H1 (cell line): ENCODE results near the gene KIAA0930. TPM values are rescaled to one million over a fixed set of nuclear protein-coding genes. Genes with fewer than 3 reads are reported as not detected.

Experiments
- CTCF ChIA-PET: fragments of 300-600 bp; sonication (Branson Sonifier 250); formaldehyde crosslinking; loops from one replicate; lab custom pipeline; 2021; ENCODE audit not compliant: partially characterized antibody; lab: Charles Lee
- POLR2A ChIA-PET: fragments of 300-600 bp; sonication (Branson Sonifier 250); formaldehyde crosslinking; loops from one replicate; lab custom pipeline; 2021; ENCODE audit warnings: inconsistent platforms; ENCODE audit not compliant: partially characterized antibody; lab: Charles Lee
- DNase-seq, 2 experiments: peaks; one replicate each; pipeline versions ENCODE4 v3.0.0 to v3.0.0-alpha.2; 2010 to 2022; ENCODE audit warnings: low spot score in 2 of 2, low read depth in 1 of 2, mixed read lengths in 1 of 2
- FAIRE-seq: peaks from 2 replicates; lab custom pipeline; 2011; peaks lifted over from hg19 to GRCh38; lab: Jason Lieb, UNC
- H2AFZ ChIP-seq: 2 replicates; pipeline ENCODE4 v1.8.1; 2012; ENCODE audit warnings: low read length, inconsistent platforms
- H2AK5ac ChIP-seq: 2 replicates; pipeline ENCODE4 v1.6.1; 2013; ENCODE audit warnings: low read depth, low read length
- H2BK120ac ChIP-seq: replicated peaks from 2 replicates; pipeline ENCODE3; 2013; ENCODE audit warnings: low read depth, low read length, inconsistent platforms
- H2BK12ac ChIP-seq: 2 replicates; pipeline ENCODE4 v1.6.1; 2013; ENCODE audit warnings: low read depth, low read length
- H2BK15ac ChIP-seq: 2 replicates; pipeline ENCODE4 v1.6.1; 2013; ENCODE audit warnings: low read length
- H2BK20ac ChIP-seq: 2 replicates; pipeline ENCODE4 v1.6.1; 2013; ENCODE audit warnings: low read length
- H2BK5ac ChIP-seq: 2 replicates; pipeline ENCODE4 v1.6.1; 2013; ENCODE audit warnings: low read depth, low read length
- H3K14ac ChIP-seq: 2 replicates; pipeline ENCODE4 v1.6.1; 2013; ENCODE audit warnings: inconsistent platforms; ENCODE audit not compliant: insufficient read length
- H3K18ac ChIP-seq: 2 replicates; pipeline ENCODE4 v1.6.1; 2013; ENCODE audit warnings: low read length; ENCODE audit errors: extremely low read depth
- H3K23ac ChIP-seq: 2 replicates; pipeline ENCODE4 v1.6.1; 2013; ENCODE audit warnings: inconsistent platforms; ENCODE audit not compliant: insufficient read length
- H3K23me2 ChIP-seq: 2 replicates; pipeline ENCODE4 v1.6.1; 2013; ENCODE audit warnings: low read depth, low read length
- H3K27ac ChIP-seq: 2 replicates; pipeline ENCODE4 v1.6.1; 2011; ENCODE audit warnings: low read depth, low read length, inconsistent platforms
- H3K27me3 ChIP-seq, 4 experiments: replicated peaks in 1 of 4; 1 replicate in 1 of 4; 2 replicates in 3 of 4; pipeline versions ENCODE4 v1.6.1 to v1.8.1; 2011 to 2013; ENCODE audit warnings: low read length in 3 of 4, mild to moderate bottlenecking in 3 of 4, inconsistent platforms in 2 of 4, mixed read lengths in 2 of 4, moderate library complexity in 1 of 4; ENCODE audit not compliant: control insufficient read depth in 3 of 4, insufficient read depth in 3 of 4; ENCODE audit errors: extremely low read depth in 1 of 4
- H3K36me3 ChIP-seq, 4 experiments: 2 replicates each; pipeline versions ENCODE4 v1.6.1 to v1.8.1; 2011 to 2013; ENCODE audit warnings: mild to moderate bottlenecking in 4 of 4, low read length in 3 of 4, moderate library complexity in 2 of 4, control low read depth in 1 of 4, inconsistent platforms in 1 of 4; ENCODE audit not compliant: insufficient read depth in 4 of 4, control insufficient read depth in 2 of 4
- H3K4ac ChIP-seq: replicated peaks from 2 replicates; pipeline ENCODE3; 2013; ENCODE audit warnings: low read length, low read depth, mixed read lengths, inconsistent platforms; ENCODE audit not compliant: insufficient read length
- H3K4me1 ChIP-seq, 4 experiments: replicated peaks in 1 of 4; 1 replicate in 1 of 4; 2 replicates in 3 of 4; pipeline versions ENCODE4 v1.6.1 to v1.8.1; 2011 to 2013; ENCODE audit warnings: low read length in 3 of 4, inconsistent platforms in 2 of 4, mixed read lengths in 1 of 4; ENCODE audit not compliant: insufficient read depth in 4 of 4, control insufficient read depth in 3 of 4
- H3K4me2 ChIP-seq, 2 experiments: 2 replicates each; pipeline versions ENCODE4 v1.6.1 to v1.8.1; 2011 to 2013; ENCODE audit warnings: low read depth in 2 of 2, low read length in 2 of 2, control low read depth in 1 of 2, inconsistent platforms in 1 of 2, mild to moderate bottlenecking in 1 of 2; ENCODE audit not compliant: insufficient read depth in 1 of 2
- H3K4me3 ChIP-seq, 4 experiments: fragments of 200-600, 300-600 bp in 1 of 4; sonication (generic), shearing (Covaris generic), sonication (Bioruptor Twin) in 1 of 4; 2 replicates each; pipeline versions ENCODE4 v1.5.1 to v1.8.1; 2011 to 2016; ENCODE audit warnings: low read length in 4 of 4, low read depth in 3 of 4, control low read depth in 2 of 4, inconsistent platforms in 2 of 4, mild to moderate bottlenecking in 2 of 4, mixed read lengths in 1 of 4, moderate library complexity in 1 of 4; ENCODE audit not compliant: insufficient read depth in 2 of 4; ENCODE audit errors: extremely low read depth in 1 of 4
- H3K56ac ChIP-seq: replicated peaks from 2 replicates; pipeline ENCODE3; 2013; ENCODE audit warnings: low read depth, mild to moderate bottlenecking, mixed read lengths, low read length, inconsistent platforms; ENCODE audit not compliant: insufficient read length
- H3K79me1 ChIP-seq: 2 replicates; pipeline ENCODE4 v1.6.1; 2013; ENCODE audit warnings: low read depth, low read length, control low read depth
- H3K79me2 ChIP-seq, 2 experiments: 2 replicates each; pipeline versions ENCODE4 v1.6.1 to v1.8.1; 2012 to 2013; ENCODE audit warnings: low read length in 2 of 2, mild to moderate bottlenecking in 2 of 2, inconsistent platforms in 1 of 2; ENCODE audit not compliant: insufficient read depth in 2 of 2, control insufficient read depth in 1 of 2
- H3K9ac ChIP-seq, 4 experiments: replicated peaks in 1 of 4; 1 replicate in 1 of 4; 2 replicates in 3 of 4; pipeline versions ENCODE4 v1.6.1 to v1.8.1; 2011 to 2013; ENCODE audit warnings: low read depth in 3 of 4, low read length in 3 of 4, control low read depth in 2 of 4, mild to moderate bottlenecking in 2 of 4, moderate library complexity in 2 of 4, inconsistent platforms in 1 of 4; ENCODE audit errors: extremely low read depth in 1 of 4
- H3K9me3 ChIP-seq, 2 experiments: 2 replicates each; pipeline versions ENCODE4 v1.6.1 to v1.8.1; 2012 to 2013; ENCODE audit warnings: mild to moderate bottlenecking in 2 of 2, moderate library complexity in 2 of 2, control low read depth in 1 of 2, inconsistent platforms in 1 of 2, low read depth in 1 of 2, low read length in 1 of 2, mixed read lengths in 1 of 2; ENCODE audit not compliant: insufficient read depth in 2 of 2
- H4K20me1 ChIP-seq, 2 experiments: replicated peaks in 1 of 2; 2 replicates each; pipeline versions ENCODE3 to v1.8.1; 2011 to 2013; ENCODE audit warnings: inconsistent platforms in 2 of 2, low read length in 2 of 2, mild to moderate bottlenecking in 1 of 2; ENCODE audit not compliant: insufficient read depth in 2 of 2, control insufficient read depth in 1 of 2
- H4K5ac ChIP-seq: 2 replicates; pipeline ENCODE4 v1.6.1; 2013; ENCODE audit warnings: low read length, low read depth, mixed read lengths, inconsistent platforms; ENCODE audit not compliant: insufficient read length
- H4K8ac ChIP-seq: 2 replicates; pipeline ENCODE4 v1.8.0; 2013; ENCODE audit warnings: mild to moderate bottlenecking, moderate library complexity, low read length, inconsistent platforms; ENCODE audit not compliant: insufficient read depth; ENCODE audit errors: extremely low read depth
- H4K91ac ChIP-seq: replicated peaks from 2 replicates; pipeline ENCODE3; 2013; ENCODE audit warnings: low read length, mixed read lengths, inconsistent platforms; ENCODE audit not compliant: insufficient read length
- ASH2L ChIP-seq: fragments of 200-600, 300-600 bp; sonication (generic); IDR thresholded peaks from one replicate; pipeline ENCODE4 v1.7.1; 2017; ENCODE audit warnings: low read length
- CHD2 ChIP-seq: IDR thresholded peaks from 2 replicates; pipeline ENCODE4 v1.6.1; 2012; ENCODE audit warnings: low read length, improper control_type of control experiment
- CREB1 ChIP-seq: IDR thresholded peaks from 2 replicates; pipeline ENCODE4 v1.6.1; 2012; ENCODE audit warnings: inconsistent platforms
- KDM4A ChIP-seq: IDR thresholded peaks from one replicate; pipeline ENCODE4 v1.7.1; 2012; ENCODE audit warnings: low read depth, mild to moderate bottlenecking, moderate library complexity, low read length, inconsistent platforms; ENCODE audit not compliant: severe bottlenecking
- NRF1 ChIP-seq: IDR thresholded peaks from 2 replicates; pipeline ENCODE4 v1.6.1; 2011; ENCODE audit warnings: mild to moderate bottlenecking, low read depth, low read length, improper control_type of control experiment
- PHF8 ChIP-seq: fragments of 200-600 bp; sonication (generic); conservative IDR thresholded peaks from 2 replicates; pipeline ENCODE4 v1.7.1; 2012; ENCODE audit warnings: low read depth, mild to moderate bottlenecking, inconsistent platforms, low read length, moderate library complexity
- POLR2A ChIP-seq, 2 experiments: IDR thresholded peaks; 1 replicate in 1 of 2; 2 replicates in 1 of 2; pipeline ENCODE4 v1.6.1; 2011; ENCODE audit warnings: low read depth in 2 of 2, low read length in 2 of 2, mild to moderate bottlenecking in 2 of 2; ENCODE audit errors: control extremely low read depth in 1 of 2
- ZNF274 ChIP-seq: IDR thresholded peaks from 2 replicates; pipeline ENCODE4 v1.7.0; 2012; ENCODE audit warnings: low read length, borderline replicate concordance; ENCODE audit errors: extremely low read depth
- WGBS, 2 experiments: shearing (Covaris generic) in 1 of 2; methylation state at CpG; one replicate each; pipeline versions ENCODE4 v1.1.6 to v1.1.7; 2013 to 2015; ENCODE audit warnings: low lambda C conversion rate in 2 of 2, mixed read lengths in 2 of 2, inconsistent platforms in 1 of 2, low coverage in 1 of 2, missing lambda C conversion rate in 1 of 2; ENCODE audit not compliant: insufficient replicate concordance in 2 of 2, insufficient coverage in 1 of 2, insufficient read length in 1 of 2; ENCODE audit errors: extremely low coverage in 1 of 2, missing lambda C conversion rate in 1 of 2; 5-methylcytosine and 5-hydroxymethylcytosine counted together
- polyA plus RNA-seq, 7 experiments: library from polyadenylated mRNA; depleted of rRNA in 3 of 7; stranded (reverse) in 5 of 7; unstranded in 2 of 7; fragments of >200 nt in 5 of 7; fragments of 200-250 nt in 2 of 7; gene quantifications; 1 replicate in 5 of 7; 2 replicates in 1 of 7; 4 replicates in 1 of 7; pipeline versions ENCODE4 v1.2.1 to v1.2.3, GENCODE V29; 2011 to 2013; ENCODE audit warnings: missing spikeins in 2 of 7, mixed read lengths in 2 of 7
- total RNA-seq: library from RNA; stranded (reverse); fragmentation: NEBNext Ultra II Directional; extraction: Animal tissue kit (Norgen Biotek cat#: 25700); gene quantifications from 2 replicates; pipeline ENCODE4 v1.2.1, GENCODE V29; 2021
- TF ChIP-seq, protein P1 (sequence below), 3 experiments: IDR thresholded peaks; 1 replicate in 2 of 3; 2 replicates in 1 of 3; pipeline versions ENCODE4 v1.5.1 to v1.6.1; 2011; ENCODE audit warnings: low read length in 3 of 3, mild to moderate bottlenecking in 3 of 3, inconsistent platforms in 2 of 3, low read depth in 1 of 3, moderate library complexity in 1 of 3; ENCODE audit not compliant: insufficient read depth in 1 of 3; ENCODE audit errors: control extremely low read depth in 1 of 3

KIAA0930 gene
- total and polyA plus RNA-seq, 2 of the 8 experiments (the other 6 are each of a cell fraction or from before 2014, with no cell fraction given), result 61.9 to 66.1 TPM

DNA sequence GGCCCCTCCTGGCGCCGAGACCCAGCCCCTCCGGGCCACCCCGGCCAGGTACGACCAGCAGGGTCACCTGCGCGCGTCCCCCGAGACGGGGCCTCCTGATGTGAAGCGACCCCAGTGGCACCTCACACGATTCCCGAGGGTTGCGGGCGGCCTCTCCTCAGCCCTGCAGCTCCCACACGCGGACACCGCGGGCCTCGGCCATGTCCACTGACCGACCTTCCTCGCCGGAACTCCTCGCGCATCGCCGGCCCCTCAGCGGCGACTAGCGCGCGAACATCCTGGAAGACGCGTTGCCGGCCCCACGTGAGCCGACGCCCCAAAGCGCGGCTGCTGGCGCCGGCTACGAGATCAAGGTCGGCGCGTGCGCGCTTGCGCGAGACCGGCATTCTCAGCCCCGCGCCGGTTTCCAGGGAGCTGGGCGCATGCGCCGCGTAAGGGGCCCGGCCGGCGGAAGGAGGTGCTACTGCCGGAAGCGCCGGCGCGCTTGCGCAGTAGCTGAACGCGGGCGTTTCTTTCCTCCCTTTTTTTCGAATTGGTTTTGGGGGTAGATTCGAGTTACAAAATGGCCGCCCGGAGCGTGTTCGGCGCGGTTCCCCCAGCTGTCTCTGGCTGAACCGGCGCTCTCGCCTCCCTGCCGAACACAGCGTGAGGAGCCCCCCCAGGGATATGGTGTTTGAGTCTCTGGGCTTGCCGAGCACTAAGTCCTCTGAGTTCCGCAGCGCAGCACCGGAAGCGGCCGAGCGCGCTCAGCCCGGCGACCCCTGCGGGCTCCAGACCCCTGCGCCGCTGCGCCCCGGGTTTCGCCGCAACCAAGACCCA is 77.0 kb downstream of the KIAA0930 start, which contains the start of gene NUP50:
Gene NUP50 (plus strand): TSS at position 475 of the 819 bp plus-strand sequence. CDS start 4,253 bp downstream, outside the sequence.
- H3K23ac ChIP-seq, result no peak within 1 kb of the TSS
- peak within 1 kb of the TSS; percentile 90 for H2BK5ac ChIP-seq
- H3K4me3 ChIP-seq, result peak within 1 kb of the TSS; percentile 85 to 91 (median 90)
- H3K27ac ChIP-seq, result peak within 1 kb of the TSS; percentile 85
- H4K5ac ChIP-seq, result peak within 1 kb of the TSS; percentile 92
- no peak within 1 kb of the TSS for H2BK20ac ChIP-seq
- H3K9ac ChIP-seq, result peak within 1 kb of the TSS; percentile 79 to 92 (median 86)
- ChIA-PET CTCF (interaction anchor here (0.6 to 2.1 kb wide), 2 partner anchors 39 to 83 kb away, joined by 4 to 7 read pairs; no protein-coding TSS in a partner anchor), POLR2A (interaction anchor here (0.6 to 4.0 kb wide), 22 partner anchors 9 to 348 kb away, joined by 3 to 33 read pairs (median 4); no protein-coding TSS in a partner anchor)
- peak within 1 kb of the TSS; percentile 93 for H3K18ac ChIP-seq
- H3K14ac ChIP-seq, result no peak within 1 kb of the TSS
- H4K91ac ChIP-seq, result peak within 1 kb of the TSS; percentile 87
- H3K4ac ChIP-seq, result peak within 1 kb of the TSS; percentile 79
- 0 out of 2 replicates have a peak, but pooled peaks cover 2% of the 10 kb centered on the region for H3K79me1 ChIP-seq
- peak within 1 kb of the TSS; percentile 96; the same call in 1 of the 2 replicates for H4K8ac ChIP-seq
- FAIRE-seq (no peak), DNase-seq (peak; percentile 93 to 97)
- peak within 1 kb of the TSS; percentile 92 for H3K56ac ChIP-seq
- no peak within 1 kb of the TSS for H2BK12ac ChIP-seq
- WGBS, 2 experiments, result 1% methylated on average over 93 of the region's 100 CpGs; no CpG with 5 or more reads in 1 of the 2 experiments
- H3K36me3 ChIP-seq, result peaks cover 0 to 11% (median 4%) of the 10 kb centered on the region in 4 experiments; a peak in 5 of 8 replicates
- peaks cover 10% of the 10 kb centered on the region for H3K23me2 ChIP-seq
- H3K9me3 ChIP-seq, result no peaks in the 10 kb centered on the region
- H3K79me2 ChIP-seq, result peaks cover 22 to 88% of the 10 kb centered on the region in 2 experiments
- no peak within 1 kb of the TSS for H2AK5ac ChIP-seq
- H2BK120ac ChIP-seq, result no peak within 1 kb of the TSS
- peaks cover 3 to 17% (median 10%) of the 10 kb centered on the region in 4 experiments; a peak in 6 of 7 replicates for H3K4me1 ChIP-seq
- no peaks in the 10 kb centered on the region for H3K27me3 ChIP-seq
- H2BK15ac ChIP-seq, result peak within 1 kb of the TSS; percentile 84; the same call in 1 of the 2 replicates
- peak within 1 kb of the TSS; percentile 88 to 93 for H3K4me2 ChIP-seq
- no peak within 1 kb of the TSS; the same call in 1 of the 2 replicates for H2AFZ ChIP-seq
- H4K20me1 ChIP-seq, result peaks cover 13 to 18% of the 10 kb centered on the region in 2 experiments
- TF ChIP-seq NRF1 (peak; percentile 94), CHD2 (no peak; the same call in 1 of the 2 replicates), POLR2A (IDR thresholded peaks at IDR 0.05; ENCODE audit: control extremely low read depth in 1 of 2, low read depth in 2 of 2, low read length in 2 of 2) (peak; percentile 89), PHF8 (peak; percentile 74), CREB1 (peak; percentile 38; the same call in 1 of the 2 replicates), KDM4A (peak; percentile 54), ZNF274 (no peak), ASH2L (peak; percentile 63)
- TF ChIP-seq, protein P1, sequence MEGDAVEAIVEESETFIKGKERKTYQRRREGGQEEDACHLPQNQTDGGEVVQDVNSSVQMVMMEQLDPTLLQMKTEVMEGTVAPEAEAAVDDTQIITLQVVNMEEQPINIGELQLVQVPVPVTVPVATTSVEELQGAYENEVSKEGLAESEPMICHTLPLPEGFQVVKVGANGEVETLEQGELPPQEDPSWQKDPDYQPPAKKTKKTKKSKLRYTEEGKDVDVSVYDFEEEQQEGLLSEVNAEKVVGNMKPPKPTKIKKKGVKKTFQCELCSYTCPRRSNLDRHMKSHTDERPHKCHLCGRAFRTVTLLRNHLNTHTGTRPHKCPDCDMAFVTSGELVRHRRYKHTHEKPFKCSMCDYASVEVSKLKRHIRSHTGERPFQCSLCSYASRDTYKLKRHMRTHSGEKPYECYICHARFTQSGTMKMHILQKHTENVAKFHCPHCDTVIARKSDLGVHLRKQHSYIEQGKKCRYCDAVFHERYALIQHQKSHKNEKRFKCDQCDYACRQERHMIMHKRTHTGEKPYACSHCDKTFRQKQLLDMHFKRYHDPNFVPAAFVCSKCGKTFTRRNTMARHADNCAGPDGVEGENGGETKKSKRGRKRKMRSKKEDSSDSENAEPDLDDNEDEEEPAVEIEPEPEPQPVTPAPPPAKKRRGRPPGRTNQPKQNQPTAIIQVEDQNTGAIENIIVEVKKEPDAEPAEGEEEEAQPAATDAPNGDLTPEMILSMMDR (IDR thresholded peaks at IDR 0.05; ENCODE audit: control extremely low read depth in 1 of 3, insufficient read depth in 1 of 3, low read depth in 1 of 3, low read length in 3 of 3), result no peak
